T1000 (cell line): ENCODE results near the gene ZNF804B.
"Not testable (repeated sequence)": the region's sequence is repeated elsewhere in the genome, so short reads cannot be mapped to it uniquely, and the experiment has no call there.

Experiments used
- DNase-seq: peaks from one replicate; lab custom pipeline; 2025; ENCODE audit warnings: mixed read lengths; lab: John Stamatoyannopoulos, UW

ZNF804B gene

GRCh38 chr7:89085580-89085979 is 326.1 kb downstream of the ZNF804B start:
- DNase-seq = no peak

- DNase-seq = no peak
Measured at GRCh38 chr7:89091550-89091949, 332.1 kb downstream of the ZNF804B start.

- no peak for DNase-seq
Measured at GRCh38 chr7:89094269-89094668, 334.8 kb downstream of the ZNF804B start.

GRCh38 chr7:89103564-89103963 is 344.1 kb downstream of the ZNF804B start:
- DNase-seq = no peak

- DNase-seq = no peak
Measured at GRCh38 chr7:89104748-89105685, 345.5 kb downstream of the ZNF804B start.

- no peak for DNase-seq
Measured at GRCh38 chr7:89123871-89124270, 364.4 kb downstream of the ZNF804B start.

GRCh38 chr7:89129600-89130375 is 370.3 kb downstream of the ZNF804B start:
- no peak for DNase-seq

- DNase-seq = no peak
Measured at GRCh38 chr7:89133357-89133756, 373.9 kb downstream of the ZNF804B start.

- DNase-seq = no peak
Measured at GRCh38 chr7:89133819-89134218, 374.3 kb downstream of the ZNF804B start.

- DNase-seq = no peak
Measured at GRCh38 chr7:89145801-89146200, 386.3 kb downstream of the ZNF804B start.

GRCh38 chr7:89160107-89160506 is 400.6 kb downstream of the ZNF804B start:
- no peak for DNase-seq

- DNase-seq = no peak
Measured at GRCh38 chr7:89165421-89165820, 405.9 kb downstream of the ZNF804B start.

GRCh38 chr7:89170628-89171027 is 411.1 kb downstream of the ZNF804B start:
- no peak for DNase-seq

- DNase-seq = no peak
Measured at GRCh38 chr7:89182116-89182515, 422.6 kb downstream of the ZNF804B start.

GRCh38 chr7:89183712-89184111 is 424.2 kb downstream of the ZNF804B start:
- no peak for DNase-seq

GRCh38 chr7:89200758-89201157 is 441.3 kb downstream of the ZNF804B start:
- no peak for DNase-seq

GRCh38 chr7:89223900-89224395 is 464.4 kb downstream of the ZNF804B start:
- DNase-seq = no peak

- DNase-seq = not testable (repeated sequence)
Measured at GRCh38 chr7:89228688-89229171, 469.2 kb downstream of the ZNF804B start.

- DNase-seq = no peak
Measured at GRCh38 chr7:89238156-89238555, 478.7 kb downstream of the ZNF804B start.

GRCh38 chr7:89246196-89246595 is 486.7 kb downstream of the ZNF804B start:
- DNase-seq = no peak

GRCh38 chr7:89247207-89247606 is 487.7 kb downstream of the ZNF804B start:
- no peak for DNase-seq

GRCh38 chr7:89259085-89259484 is 499.6 kb downstream of the ZNF804B start:
- no peak for DNase-seq

GRCh38 chr7:89264126-89264525 is 504.6 kb downstream of the ZNF804B start:
- DNase-seq = no peak
